Measurements from ENCODE around the gene ACOXL.

The ACOXL gene

DNA sequence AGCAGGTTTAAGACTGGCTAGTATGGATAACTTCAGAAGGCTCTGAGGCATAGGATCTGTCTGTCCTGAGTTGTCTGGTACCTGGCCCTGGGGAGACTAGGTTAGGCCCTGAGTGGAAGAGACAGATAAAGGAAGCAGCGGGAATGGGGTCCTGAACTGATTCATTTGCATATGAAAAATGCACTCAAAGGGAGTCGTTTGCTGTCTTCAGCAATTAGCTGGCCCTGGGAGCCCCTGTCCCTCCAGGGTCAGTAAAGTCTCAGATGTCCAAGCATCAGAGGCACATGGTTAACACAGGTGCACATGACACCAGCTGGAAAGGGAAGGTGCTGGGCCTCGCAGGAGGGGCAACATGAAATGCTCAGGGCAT, 172.4 kb downstream of the ACOXL start:
- TF ChIP-seq ZNF274 (IDR thresholded peaks at IDR 0.05; ENCODE audit: low read depth, low read length) = no peak
- H3K4me3 ChIP-seq (ENCODE audit: low read length) = no peak overlapping the region

DNA sequence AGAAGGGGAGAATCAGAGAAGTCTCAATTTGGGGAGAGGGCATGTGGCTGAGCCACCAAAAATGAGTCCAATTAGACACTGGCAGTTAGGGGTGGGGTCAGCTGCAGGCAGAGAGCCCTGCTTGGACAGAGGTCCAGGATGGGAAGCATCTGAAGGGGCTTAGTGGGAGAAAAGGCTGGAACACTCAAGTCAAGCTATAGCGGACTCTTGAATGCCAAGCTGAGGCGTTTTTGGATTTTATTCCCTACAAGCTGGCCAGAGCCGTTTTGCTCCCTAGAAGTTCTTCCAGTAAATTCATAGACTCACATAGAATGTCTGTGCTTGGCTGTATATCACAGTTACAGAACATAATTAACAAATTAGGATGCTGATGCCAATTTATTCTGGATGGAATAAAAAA, 172.8 kb downstream of the ACOXL start:
- TF ChIP-seq ZNF274 (IDR thresholded peaks at IDR 0.05; ENCODE audit: low read depth, low read length) = no peak
- H3K4me3 ChIP-seq (ENCODE audit: low read length) = no peak overlapping the region

DNA sequence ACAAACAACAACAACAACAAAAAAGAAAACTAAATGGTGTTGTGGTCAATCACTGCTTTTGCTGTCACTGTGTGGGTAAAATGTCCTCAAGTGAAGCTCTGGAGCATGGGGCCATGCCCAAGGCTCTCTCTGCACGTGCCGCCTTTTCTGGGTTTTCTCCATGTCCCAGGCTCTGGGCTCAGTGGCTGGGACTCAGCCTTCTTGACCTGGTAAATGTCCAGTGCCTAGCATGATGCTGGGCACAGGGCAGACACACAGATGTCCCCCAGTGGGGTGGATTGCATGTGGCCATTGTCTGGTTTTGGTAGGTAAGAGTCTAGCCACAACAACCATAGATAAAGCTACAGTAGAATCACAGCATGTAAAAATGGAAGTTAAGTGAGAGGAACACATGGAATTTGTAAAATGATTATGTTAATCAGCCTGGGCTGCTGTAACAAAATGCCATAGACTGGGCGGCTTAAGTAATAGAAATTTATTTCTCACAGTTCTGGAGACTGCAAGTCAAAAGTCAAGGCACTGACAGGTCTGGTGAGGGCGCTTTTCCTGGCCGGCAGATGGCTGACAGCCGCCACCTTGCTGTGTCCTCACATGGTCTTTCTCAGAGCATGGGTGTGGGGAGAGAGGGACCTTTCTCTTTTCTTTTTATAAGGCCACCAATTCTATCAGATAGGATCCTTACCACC, 174.4 kb downstream of the ACOXL start:
- no peak for TF ChIP-seq ZNF274 (IDR thresholded peaks at IDR 0.05; ENCODE audit: low read depth, low read length)
- H3K4me3 ChIP-seq (ENCODE audit: low read length) = no peak overlapping the region

DNA sequence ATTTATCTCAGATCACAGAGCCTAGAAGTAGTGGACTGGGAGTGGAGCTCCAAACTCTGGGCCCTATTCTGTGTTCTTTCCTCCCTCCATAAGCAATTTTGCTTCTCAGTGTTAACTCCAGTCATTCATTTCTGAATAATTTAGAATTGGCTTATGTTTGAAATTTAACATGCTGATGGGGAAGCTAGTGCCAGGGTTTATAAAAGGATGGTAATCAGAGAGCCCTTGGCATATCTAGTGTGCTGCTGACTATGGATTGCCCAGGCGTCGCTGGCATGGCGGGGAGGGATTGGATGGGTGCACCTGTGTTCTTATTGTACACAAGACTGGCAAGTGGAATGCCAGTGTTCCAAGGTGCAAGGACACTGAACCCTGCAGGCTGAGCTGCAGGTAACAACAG, 177.1 kb downstream of the ACOXL start:
- TF ChIP-seq ZNF274 (IDR thresholded peaks at IDR 0.05; ENCODE audit: low read depth, low read length) = no peak
- H3K4me3 ChIP-seq (ENCODE audit: low read length) = no peak overlapping the region

DNA sequence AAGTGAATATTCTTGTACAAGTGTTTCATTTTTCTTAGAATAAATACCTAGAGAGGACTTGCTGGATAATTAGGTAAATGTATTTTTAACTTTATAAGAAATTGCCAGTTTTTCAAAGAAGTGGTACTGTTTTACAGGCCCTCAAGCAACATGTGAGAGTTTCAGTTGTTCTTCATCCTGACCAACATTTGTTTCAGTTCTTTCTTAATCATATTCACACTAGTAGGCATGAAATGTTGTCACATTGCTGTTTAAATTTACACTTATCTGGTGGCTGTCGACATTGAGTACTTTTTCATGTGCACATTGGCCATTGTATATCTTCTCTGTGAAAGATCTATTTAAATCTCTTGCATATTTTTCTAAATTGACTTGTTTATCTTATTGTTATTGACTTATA, 178.1 kb downstream of the ACOXL start:
- no peak for TF ChIP-seq ZNF274 (IDR thresholded peaks at IDR 0.05; ENCODE audit: low read depth, low read length)
- no peak overlapping the region for H3K4me3 ChIP-seq (ENCODE audit: low read length)

DNA sequence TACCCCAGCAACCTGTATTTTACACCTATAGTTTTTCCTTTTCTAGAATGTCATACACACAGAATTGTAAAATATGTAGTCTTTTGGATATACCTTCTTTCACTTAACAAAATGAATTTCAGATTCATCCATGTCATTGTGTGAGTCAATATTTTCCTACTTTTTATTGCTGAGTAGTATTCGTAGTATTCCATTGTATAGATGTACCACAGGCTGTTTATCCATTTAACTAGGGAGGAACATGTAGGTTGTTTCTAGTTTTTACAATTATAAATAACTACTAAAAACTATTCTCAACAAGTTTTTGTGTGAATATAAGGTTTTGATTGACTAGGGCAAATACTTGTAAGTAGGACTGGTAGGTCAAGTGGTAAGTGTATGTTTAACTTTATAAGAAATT, 187.4 kb downstream of the ACOXL start:
- no peak for TF ChIP-seq ZNF274 (IDR thresholded peaks at IDR 0.05; ENCODE audit: low read depth, low read length)
- H3K4me3 ChIP-seq (ENCODE audit: low read length) = no peak overlapping the region

DNA sequence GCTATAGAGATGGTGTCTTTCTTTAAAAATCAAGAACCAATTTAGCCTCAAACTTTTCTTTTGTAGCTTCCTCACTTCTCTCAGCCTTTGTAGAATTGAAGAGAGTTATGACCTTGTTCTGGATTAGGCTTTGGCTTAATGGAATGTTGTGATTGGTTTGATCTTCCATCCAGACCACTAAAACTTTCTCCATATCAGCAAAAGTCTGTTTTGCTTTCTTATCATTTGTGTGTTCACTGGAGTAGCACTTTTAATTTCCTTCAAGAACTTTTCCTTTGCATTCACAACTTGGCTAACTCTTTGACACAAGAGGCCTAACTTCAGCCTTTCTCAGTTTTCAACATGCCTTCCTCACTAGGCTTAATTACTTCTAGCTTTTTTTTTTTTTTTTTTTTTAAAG, 193.1 kb downstream of the ACOXL start:
- H3K4me3 ChIP-seq (ENCODE audit: low read length) = no peak overlapping the region
- TF ChIP-seq ZNF274 (IDR thresholded peaks at IDR 0.05; ENCODE audit: low read depth, low read length) = no peak

DNA sequence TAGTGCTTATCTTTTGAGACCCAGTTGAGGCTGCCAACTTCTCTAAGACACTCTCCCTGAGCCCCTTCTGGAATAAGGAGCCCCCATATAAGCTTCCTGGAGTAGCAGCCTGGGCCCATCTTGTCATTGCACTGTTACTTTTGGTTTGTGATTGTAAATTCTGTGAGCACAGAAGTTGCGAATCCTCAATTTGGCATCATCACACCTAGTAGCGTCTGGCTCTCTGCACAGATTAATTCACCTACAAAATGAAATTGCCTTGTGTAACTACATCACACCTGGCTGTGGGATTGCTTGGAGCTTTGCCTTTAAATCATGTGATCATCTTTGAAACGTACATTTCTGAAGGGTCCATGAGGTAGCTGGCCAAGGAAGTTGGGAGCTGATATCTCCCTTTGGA, 195.2 kb downstream of the ACOXL start:
- H3K4me3 ChIP-seq (ENCODE audit: low read length) = no peak overlapping the region
- TF ChIP-seq ZNF274 (IDR thresholded peaks at IDR 0.05; ENCODE audit: low read depth, low read length) = no peak

DNA sequence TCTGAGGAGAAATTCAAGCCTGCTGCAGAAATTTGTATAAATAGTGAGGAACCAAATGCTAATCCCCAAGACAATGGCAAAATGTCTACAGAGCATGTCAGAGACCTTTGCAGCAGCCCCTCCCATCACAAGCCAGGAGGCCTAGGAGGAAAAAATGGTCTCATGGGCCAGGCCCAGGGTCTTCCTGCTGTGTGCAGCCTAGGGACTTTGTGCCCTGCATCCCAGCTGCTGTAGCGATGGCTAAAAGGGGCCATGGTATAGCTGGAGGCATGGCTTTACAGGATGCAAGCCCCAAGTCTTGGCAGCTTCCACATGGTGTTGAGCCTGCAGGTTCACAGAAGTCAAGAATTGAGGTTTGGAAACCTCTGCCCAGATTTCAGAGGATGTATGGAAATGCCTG, 197.2 kb downstream of the ACOXL start:
- H3K4me3 ChIP-seq (ENCODE audit: low read length) = no peak overlapping the region
- TF ChIP-seq ZNF274 (IDR thresholded peaks at IDR 0.05; ENCODE audit: low read depth, low read length) = no peak

DNA sequence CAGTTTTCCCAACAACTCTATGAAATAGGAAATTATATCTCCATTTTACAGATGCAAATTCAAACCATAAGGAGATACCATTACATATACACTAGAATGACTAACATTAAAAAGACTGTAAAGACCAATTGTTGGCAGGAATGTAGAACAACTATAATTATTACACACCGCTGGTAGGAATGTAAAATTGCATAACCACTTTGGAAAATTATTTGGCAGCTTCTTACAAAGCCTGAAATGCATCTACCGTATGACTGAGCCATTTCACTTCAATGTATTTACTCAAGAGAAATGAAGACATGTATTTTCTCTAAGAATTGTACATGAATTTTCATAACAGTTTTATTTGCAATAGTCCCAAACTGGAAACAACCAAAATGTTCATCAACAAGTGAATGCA, 199.3 kb downstream of the ACOXL start:
- TF ChIP-seq ZNF274 (IDR thresholded peaks at IDR 0.05; ENCODE audit: low read depth, low read length) = no peak
- H3K4me3 ChIP-seq (ENCODE audit: low read length) = no peak overlapping the region

DNA sequence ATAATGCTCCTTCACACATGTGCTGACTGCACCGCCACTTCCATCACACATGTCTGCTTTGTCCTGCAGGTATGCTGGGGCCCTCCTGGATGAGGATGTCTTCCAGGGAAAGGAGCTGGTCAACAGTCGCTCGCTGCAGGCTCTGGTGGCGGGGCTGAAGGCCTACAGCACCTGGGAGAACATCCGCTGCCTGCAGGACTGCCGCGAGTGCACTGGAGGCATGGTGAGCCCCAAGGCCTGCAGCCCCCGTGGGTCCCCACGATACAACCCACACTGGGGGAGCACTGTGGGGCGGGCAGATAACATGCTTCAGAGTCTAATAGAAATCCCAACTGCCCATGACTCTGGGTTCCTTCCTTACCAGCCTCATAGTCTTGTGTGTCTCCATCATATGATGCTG, 201.0 kb downstream of the ACOXL start:
- no peak overlapping the region for H3K4me3 ChIP-seq (ENCODE audit: low read length)
- no peak for TF ChIP-seq ZNF274 (IDR thresholded peaks at IDR 0.05; ENCODE audit: low read depth, low read length)

DNA sequence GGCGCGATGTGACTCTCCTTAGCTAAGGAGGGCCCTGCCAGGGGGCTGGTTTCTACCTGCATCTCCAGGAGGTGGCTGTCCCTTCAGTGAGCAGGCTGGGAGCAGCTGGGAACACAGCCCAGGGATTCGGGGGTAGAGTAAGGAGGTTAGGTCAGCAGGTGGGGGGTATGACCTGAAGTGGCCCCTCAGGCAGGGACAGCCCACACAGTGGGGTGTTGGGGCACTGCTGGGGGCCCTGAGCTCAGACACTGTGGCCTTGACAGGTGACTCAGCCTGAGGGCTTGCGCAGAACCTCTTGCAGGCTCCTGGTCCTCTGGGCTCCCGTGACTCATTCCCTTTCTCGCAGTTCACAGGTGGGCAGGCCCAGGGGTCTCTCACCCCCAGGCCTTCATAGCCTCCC, 202.6 kb downstream of the ACOXL start:
- H3K4me3 ChIP-seq (ENCODE audit: low read length) = no peak overlapping the region

DNA sequence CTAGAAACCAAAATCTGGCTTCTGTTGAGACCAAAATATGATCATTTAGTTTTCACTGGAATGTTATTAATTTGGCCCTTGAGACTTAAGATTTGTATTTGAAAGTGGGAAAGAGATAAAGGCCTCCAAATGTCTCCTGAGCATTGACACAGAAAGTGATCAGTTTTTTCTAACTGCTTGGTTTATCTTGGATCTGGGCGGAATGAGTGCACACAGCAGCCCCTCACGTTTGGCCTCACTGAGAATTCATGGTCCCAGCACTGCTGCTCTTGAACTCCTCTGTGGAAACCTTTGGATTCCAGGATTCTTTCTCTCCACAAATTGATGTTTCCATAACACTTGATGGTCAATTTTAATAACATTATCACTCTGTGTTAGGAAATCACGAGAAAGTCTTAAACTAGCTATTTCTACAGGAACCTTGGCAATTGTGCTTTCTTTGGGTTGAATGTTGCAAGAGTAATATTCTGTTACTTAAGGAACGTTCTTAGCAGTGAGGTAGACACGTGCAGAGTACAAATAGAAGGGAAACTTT, 208.1 kb downstream of the ACOXL start:
- H3K4me3 ChIP-seq (ENCODE audit: low read length) = no peak overlapping the region
- TF ChIP-seq ZNF274 (IDR thresholded peaks at IDR 0.05; ENCODE audit: low read depth, low read length) = no peak

More for the DNA sequence above, 202.6 kb downstream of the ACOXL start:
- TF ChIP-seq ZNF274 (IDR thresholded peaks at IDR 0.05; ENCODE audit: low read depth, low read length) = no peak

DNA sequence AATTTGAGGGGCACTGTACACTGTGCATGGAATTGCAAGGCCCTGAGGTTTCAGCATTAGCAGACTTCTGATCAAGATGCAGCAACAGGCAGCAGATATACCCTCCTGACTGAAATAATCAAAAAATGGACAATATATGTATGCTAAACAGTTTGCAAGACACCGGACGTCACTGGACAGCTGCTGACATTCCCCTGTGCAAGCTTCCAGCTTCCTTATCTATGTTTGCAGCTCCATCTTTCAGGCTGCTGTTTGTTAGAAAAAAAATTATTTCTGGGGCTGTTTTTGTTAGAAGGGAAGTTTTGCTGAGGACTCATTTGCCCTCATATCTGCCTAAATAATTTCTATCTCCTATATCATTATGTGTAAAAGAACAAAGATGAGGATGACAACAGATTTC, 208.9 kb downstream of the ACOXL start:
- H3K4me3 ChIP-seq (ENCODE audit: low read length) = no peak overlapping the region
- no peak for TF ChIP-seq ZNF274 (IDR thresholded peaks at IDR 0.05; ENCODE audit: low read depth, low read length)

DNA sequence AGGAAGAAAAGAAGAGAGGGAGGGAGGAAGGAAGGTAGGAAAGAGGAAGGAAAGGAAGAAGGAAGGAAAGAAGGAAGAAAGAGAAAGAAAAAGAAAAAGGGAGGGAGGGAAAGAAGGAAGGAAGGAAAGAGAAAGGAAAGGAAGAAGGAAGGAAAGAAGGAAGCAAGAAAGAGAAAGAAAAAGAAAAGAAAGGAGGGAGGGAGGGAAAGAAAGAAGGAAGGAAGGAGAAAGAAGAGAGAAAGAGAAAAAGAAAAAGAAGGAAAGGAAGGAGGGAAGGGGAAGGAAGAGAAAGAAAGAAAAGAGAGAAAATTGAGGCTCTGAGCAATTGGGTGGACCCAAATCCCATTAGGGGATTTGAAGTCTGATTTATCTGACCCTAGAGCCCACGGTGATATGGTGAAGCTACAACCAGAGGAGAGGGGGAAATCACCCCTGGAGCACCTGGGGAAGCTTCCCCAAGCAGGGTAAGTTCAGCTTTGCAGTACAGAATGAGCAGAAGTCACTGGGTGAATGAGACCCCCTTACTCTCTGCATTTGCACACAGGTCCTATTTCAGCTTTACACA, 210.8 kb downstream of the ACOXL start:
- H3K4me3 ChIP-seq (ENCODE audit: low read length) = no peak overlapping the region
- no peak for TF ChIP-seq ZNF274 (IDR thresholded peaks at IDR 0.05; ENCODE audit: low read depth, low read length)

DNA sequence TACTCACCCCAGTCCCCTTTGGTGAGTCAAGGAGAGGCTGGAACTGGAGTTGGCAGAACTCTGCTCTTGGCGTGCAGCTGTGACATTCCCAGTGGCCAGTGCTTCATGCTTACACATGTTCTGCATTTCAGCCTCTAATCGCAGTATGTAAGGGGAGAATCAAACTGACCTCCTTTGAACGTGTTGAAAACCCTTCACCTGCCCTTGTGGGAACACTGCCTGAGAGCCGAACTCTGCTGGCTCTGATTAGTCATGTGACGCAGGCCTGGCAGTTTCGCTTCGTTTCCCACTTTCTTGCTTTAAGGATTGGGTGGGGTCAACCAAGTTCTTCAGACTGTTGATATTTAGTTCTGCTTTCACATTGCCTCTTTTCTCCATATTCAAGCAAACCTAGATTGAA, 214.5 kb downstream of the ACOXL start:
- no peak for TF ChIP-seq ZNF274 (IDR thresholded peaks at IDR 0.05; ENCODE audit: low read depth, low read length)
- no peak overlapping the region for H3K4me3 ChIP-seq (ENCODE audit: low read length)
